K562 (cell line): Measurements from ENCODE around the gene ARHGEF38. TPM values are rescaled to one million over a fixed set of nuclear protein-coding genes. Genes with fewer than 3 reads are reported as not detected.

Experiments used
- ATAC-seq: fragments of 200-7000 bp; cut with Tn5 transposase; 3 replicates; pipeline ENCODE4 v1.9.1; 2020; ENCODE audit warnings: moderate library complexity
- BruUV-seq: library from RNA; stranded (reverse); fragments of 400-500 nt; replicated peaks from 2 replicates; lab custom pipeline; 2021; lab: Mats Ljungman, UMichigan
- CTCF ChIA-PET: fragments of 300-600 bp; formaldehyde crosslinking; extraction: SDS; loops from one replicate; lab custom pipeline; 2021; ENCODE audit warnings: low intra/inter-chr PET ratio; lab: Yijun Ruan, JAX
- POLR2A ChIA-PET: fragments of 300-600, 350-650 bp; sonication (Branson Sonifier 250); formaldehyde crosslinking; extraction: SDS; loops from one replicate; lab custom pipeline; 2021; ENCODE audit warnings: antibody characterized with exemption, inconsistent platforms; lab: Yijun Ruan, JAX
- DNase-seq, 4 experiments: peaks; one replicate each; pipeline versions ENCODE4 v3.0.0 to v3.0.0-alpha.2; 2011 to 2018; ENCODE audit warnings: low spot score in 3 of 4, mixed read lengths in 3 of 4; ENCODE audit errors: extremely low read depth in 1 of 4
- FAIRE-seq: peaks from 2 replicates; lab custom pipeline; 2011; peaks lifted over from hg19 to GRCh38; lab: Jason Lieb, UNC
- H2AFZ ChIP-seq: 2 replicates; pipeline ENCODE4 v1.6.0; 2011; ENCODE audit warnings: low read depth, low read length, control low read depth, inconsistent platforms
- H3K27ac ChIP-seq: fragments of 200-600 bp; 3 replicates; pipeline ENCODE4 v1.8.0; 2011; ENCODE audit warnings: low read depth, mild to moderate bottlenecking, control low read depth, inconsistent platforms, low read length, moderate library complexity, mixed read lengths; ENCODE audit errors: extremely low read depth
- H3K27me3 ChIP-seq, 2 experiments: fragments of 300-600 bp in 1 of 2; 2 replicates in 1 of 2; 3 replicates in 1 of 2; pipeline versions ENCODE4 v1.6.0 to v1.8.0; 2011; ENCODE audit warnings: inconsistent platforms in 2 of 2, low read length in 2 of 2, mild to moderate bottlenecking in 1 of 2, mixed read lengths in 1 of 2, moderate library complexity in 1 of 2; ENCODE audit not compliant: control insufficient read depth in 2 of 2, insufficient read depth in 2 of 2
- H3K36me3 ChIP-seq: fragments of 300-600 bp; 3 replicates; pipeline ENCODE4 v1.8.0; 2011; ENCODE audit warnings: mild to moderate bottlenecking, low read length, inconsistent platforms; ENCODE audit not compliant: control insufficient read depth, insufficient read depth
- H3K4me1 ChIP-seq, 2 experiments: fragments of 200-600 bp in 1 of 2; replicated peaks in 1 of 2; 2 replicates in 1 of 2; 3 replicates in 1 of 2; pipeline versions ENCODE4 v1.5.1 to v1.8.0; 2011; ENCODE audit warnings: inconsistent platforms in 2 of 2, low read length in 2 of 2, mild to moderate bottlenecking in 1 of 2, mixed read lengths in 1 of 2, moderate library complexity in 1 of 2; ENCODE audit not compliant: control insufficient read depth in 2 of 2, insufficient read depth in 2 of 2
- H3K4me2 ChIP-seq: 2 replicates; pipeline ENCODE4 v1.6.1; 2011; ENCODE audit warnings: low read length, control low read depth, inconsistent platforms, mixed read lengths; ENCODE audit not compliant: insufficient read depth
- H3K4me3 ChIP-seq: fragments of 200-600 bp; sonication (generic), shearing (Covaris generic); 2 replicates; pipeline ENCODE4 v1.5.1; 2016; ENCODE audit warnings: control low read depth, inconsistent platforms
- H3K79me2 ChIP-seq: fragments of 200-600 bp; 3 replicates; pipeline ENCODE4 v1.8.0; 2011; ENCODE audit warnings: low read length, inconsistent platforms; ENCODE audit not compliant: control insufficient read depth, insufficient read depth
- H3K9ac ChIP-seq, 2 experiments: 2 replicates each; pipeline versions ENCODE4 v1.6.0 to v1.6.1; 2011; ENCODE audit warnings: low read depth in 2 of 2, low read length in 2 of 2, control low read depth in 1 of 2, inconsistent platforms in 1 of 2, mild to moderate bottlenecking in 1 of 2, mixed read lengths in 1 of 2; ENCODE audit not compliant: insufficient read depth in 1 of 2
- H3K9me1 ChIP-seq: one replicate; pipeline ENCODE4 v1.6.0; 2011; ENCODE audit warnings: inconsistent platforms, mild to moderate bottlenecking, low read length, moderate library complexity; ENCODE audit not compliant: control insufficient read depth, insufficient read depth
- H3K9me3 ChIP-seq: replicated peaks from 2 replicates; pipeline ENCODE4 v1.5.1; 2011; ENCODE audit warnings: low read depth, low read length, inconsistent platforms; ENCODE audit not compliant: control insufficient read depth, insufficient read depth
- H4K20me1 ChIP-seq: replicated peaks from 2 replicates; pipeline ENCODE4 v1.6.1; 2011; ENCODE audit warnings: low read length, inconsistent platforms, mixed read lengths; ENCODE audit not compliant: control insufficient read depth, insufficient read depth
- CEBPG ChIP-seq, 3 experiments: fragments of 200-800 bp in 1 of 3; sonication (Bioruptor generic) in 1 of 3; sonication (generic) in 1 of 3; formaldehyde crosslinking in 1 of 3; IDR thresholded peaks in 2 of 3; conservative IDR thresholded peaks in 1 of 3; 2 replicates each; pipeline versions ENCODE4 v1.6.1 to v1.8.0; 2016 to 2022; ENCODE audit warnings: missing compliant biosample characterization in 2 of 3, missing genetic modification characterization in 2 of 3, mild to moderate bottlenecking in 1 of 3, missing genetic modification reagents in 1 of 3
- COPS2 ChIP-seq: fragments of 450-650 bp; conservative IDR thresholded peaks from 2 replicates; pipeline ENCODE4 v1.6.1; 2016; ENCODE audit warnings: mild to moderate bottlenecking, moderate library complexity
- DEAF1 ChIP-seq: fragments of 450-650 bp; formaldehyde crosslinking; IDR thresholded peaks from 2 replicates; pipeline ENCODE4 v1.4.0; 2020; ENCODE audit warnings: mild to moderate bottlenecking, moderate library complexity
- ESRRB ChIP-seq: fragments of 250-450 bp; sonication (Bioruptor Pico); IDR thresholded peaks from 2 replicates; pipeline ENCODE4 v1.5.0; 2020; ENCODE audit warnings: mild to moderate bottlenecking, moderate library complexity, borderline replicate concordance
- GTF2A2 ChIP-seq: IDR thresholded peaks from 2 replicates; pipeline ENCODE4 v1.6.1; 2016; ENCODE audit warnings: mild to moderate bottlenecking, missing genetic modification characterization, missing compliant biosample characterization
- KHSRP ChIP-seq: fragments of 450-650 bp; IDR thresholded peaks from 2 replicates; pipeline ENCODE4 v1.6.1; 2017
- MAZ ChIP-seq, 2 experiments: fragments of 450-650 bp in 1 of 2; sonication (generic) in 1 of 2; formaldehyde crosslinking; IDR thresholded peaks in 1 of 2; conservative IDR thresholded peaks in 1 of 2; 2 replicates each; pipeline versions ENCODE4 v1.4.0 to v1.5.0; 2020; ENCODE audit warnings: mild to moderate bottlenecking in 1 of 2, missing genetic modification reagents in 1 of 2
- POLR2AphosphoS2 ChIP-seq: IDR thresholded peaks from 2 replicates; pipeline ENCODE4 v1.6.1; 2012; ENCODE audit warnings: low read length, improper control_type of control experiment
- USF2 ChIP-seq: sonication (generic); formaldehyde crosslinking; IDR thresholded peaks from 2 replicates; pipeline ENCODE4 v1.5.0; 2020; ENCODE audit warnings: missing genetic modification reagents
- ZNF184 ChIP-seq: sonication (generic); formaldehyde crosslinking; IDR thresholded peaks from 2 replicates; pipeline ENCODE4 v1.5.0; 2020; ENCODE audit warnings: missing genetic modification reagents
- ZNF277 ChIP-seq: fragments of 250-450 bp; sonication (Bioruptor Pico); IDR thresholded peaks from 2 replicates; pipeline ENCODE4 v1.8.0; 2022; ENCODE audit warnings: inconsistent platforms, mild to moderate bottlenecking, moderate library complexity, borderline replicate concordance
- ZNF354B ChIP-seq: fragments of 250-450 bp; sonication (Bioruptor Pico); IDR thresholded peaks from 2 replicates; pipeline ENCODE4 v1.4.0; 2020
- ZNF717 ChIP-seq: fragments of 250-450 bp; sonication (Bioruptor Pico); IDR thresholded peaks from 2 replicates; pipeline ENCODE4 v1.5.0; 2021
- WGBS: fragments of 100-300 bp; shearing (Covaris generic); methylation state at CpG from one replicate; pipeline ENCODE4 v1.1.6; 2016; ENCODE audit warnings: low coverage, mixed read lengths; ENCODE audit not compliant: insufficient coverage; ENCODE audit errors: missing lambda C conversion rate; 5-methylcytosine and 5-hydroxymethylcytosine counted together
- in situ Hi-C: fragments of 300-500 bp; cut with MboI; formaldehyde crosslinking; loops from 4 replicates; pipeline ENCODE4 v1.15.0; 2018; ENCODE audit warnings: inconsistent platforms, mixed read lengths
- intact Hi-C: fragments of 100-400 bp; cut with micrococcal nuclease; formaldehyde crosslinking; loops from 2 replicates; pipeline ENCODE4 v1.14.2; 2022
- polyA plus RNA-seq, 8 experiments: library from polyadenylated mRNA; depleted of rRNA in 4 of 8; stranded (reverse) in 5 of 8; unstranded in 3 of 8; fragments of >200 nt; fragmentation: Nextera tagmentation in 2 of 8; fragmentation: Illumina TruSeq in 1 of 8; extraction: Ambion mirVana in 2 of 8; extraction: Trizol in 1 of 8; gene quantifications; 2 replicates each; pipeline versions ENCODE4 v1.2.1 to v1.2.3, GENCODE V29; 2011 to 2014; ENCODE audit warnings: inconsistent platforms in 1 of 8, missing spikeins in 1 of 8
- total RNA-seq, 7 experiments: library from RNA; depleted of rRNA in 6 of 7; stranded (reverse); fragments of >200 nt in 6 of 7; fragmentation: Illumina TruSeq in 2 of 7; extraction: Trizol in 2 of 7; gene quantifications; 2 replicates each; pipeline versions ENCODE4 v1.2.1 to v1.2.3, GENCODE V29; 2011 to 2021; ENCODE audit warnings: low replicate concordance in 1 of 7

ARHGEF38 gene
- total and polyA plus RNA-seq, 9 of the 15 experiments (the other 6 are each of a cell fraction or from before 2014, with no cell fraction given): 0.17 TPM; not detected in 8

GRCh38 chr4:105558277-105558676, 5.9 kb downstream of the ARHGEF38 start:
- ATAC-seq: no peak
- Histone ChIP-seq H3K27ac (no peak overlapping the region), H3K4me1 (no peaks in the 10 kb centered on the region), H3K9me3 (no peaks in the 10 kb centered on the region), H3K27me3 (no peaks in the 10 kb centered on the region), H3K9me1 (no peaks in the 10 kb centered on the region), H3K9ac (no peak overlapping the region), H3K4me3 (no peak overlapping the region), H3K36me3 (no peaks in the 10 kb centered on the region), H4K20me1 (no peaks in the 10 kb centered on the region), H2AFZ (no peak overlapping the region), H3K79me2 (no peaks in the 10 kb centered on the region), H3K4me2 (no peak overlapping the region)
- WGBS: 0% methylated on average over 3 of the region's 3 CpGs
- in situ Hi-C loops: no loop called here
- intact Hi-C loops: no loop called here
- no peak for DNase-seq
- no TSS peak for BruUV-seq
- POLR2A ChIA-PET: no interaction called here
- CTCF ChIA-PET: interaction anchor here (0.7 kb wide), 1 partner anchor 1327 kb away, joined by 3 read pairs; no protein-coding TSS in a partner anchor
- TF ChIP-seq CEBPG (CRISPR knock-in tag; IDR thresholded peaks at IDR 0.05) (no peak), CEBPG (tag; conservative IDR thresholded peaks at IDR 0.05 in 1 of 2, IDR thresholded peaks at IDR 0.05 in 1 of 2) (no peak), ESRRB (CRISPR knock-in tag) (no peak)
- FAIRE-seq: no peak

- in situ Hi-C loops: no loop called here
- ChIA-PET POLR2A (interaction anchor here (0.5 kb wide), 1 partner anchor 440 kb away, joined by 3 read pairs; no protein-coding TSS in a partner anchor), CTCF (no interaction called here)
- intact Hi-C loops: no loop called here
- Histone ChIP-seq H3K36me3 (no peaks in the 10 kb centered on the region), H3K9ac (no peak overlapping the region), H3K4me1 (no peaks in the 10 kb centered on the region), H3K27me3 (no peaks in the 10 kb centered on the region), H3K27ac (no peak overlapping the region), H3K4me2 (no peak overlapping the region), H3K9me1 (no peaks in the 10 kb centered on the region), H2AFZ (no peak overlapping the region), H4K20me1 (no peaks in the 10 kb centered on the region), H3K9me3 (no peaks in the 10 kb centered on the region), H3K79me2 (no peaks in the 10 kb centered on the region), H3K4me3 (no peak overlapping the region)
- no peak for DNase-seq
- ATAC-seq: no peak
- no TSS peak for BruUV-seq
- 0% methylated on average over 1 of the region's 1 CpG for WGBS
- no peak for FAIRE-seq
- TF ChIP-seq GTF2A2 (tag) (no peak), POLR2AphosphoS2 (no peak), COPS2 (no peak), ZNF717 (CRISPR knock-in tag) (no peak), USF2 (CRISPR knock-in tag) (no peak), ZNF184 (CRISPR knock-in tag) (no peak), ZNF354B (CRISPR knock-in tag) (no peak), MAZ (CRISPR knock-in tag; conservative IDR thresholded peaks at IDR 0.05 in 1 of 2, IDR thresholded peaks at IDR 0.05 in 1 of 2) (no peak), KHSRP (no peak), DEAF1 (CRISPR knock-in tag) (no peak), ZNF277 (no peak)
Measured at GRCh38 chr4:105560421-105560848, 8.0 kb downstream of the ARHGEF38 start.
